GM19025 (cell line): ENCODE measurements around the gene ATXN7.

Experiments
- ATAC-seq: cut with Tn5 transposase; IDR thresholded peaks from one replicate; pipeline ENCODE4 v1.9.1; 2021; ENCODE audit warnings: mild to moderate bottlenecking, low read depth, moderate library complexity; ENCODE audit not compliant: unreplicated experiment

Gene ATXN7

GRCh38 chr3:63863150-63864007 is at the start of gene ATXN7, which contains the start of gene THOC7:
Gene ATXN7, plus strand, starts transcription at chr3:63863867. Its CDS starts 48,732 bp downstream, at chr3:63912599.
Gene THOC7, minus strand, starts transcription at chr3:63863805. Its CDS starts 15 bp downstream, at chr3:63863790.
- peak; percentile 67 for ATAC-seq

GRCh38 chr3:63814237-63814636 is 49.4 kb upstream of the ATXN7 start:
- no peak for ATAC-seq

DNA sequence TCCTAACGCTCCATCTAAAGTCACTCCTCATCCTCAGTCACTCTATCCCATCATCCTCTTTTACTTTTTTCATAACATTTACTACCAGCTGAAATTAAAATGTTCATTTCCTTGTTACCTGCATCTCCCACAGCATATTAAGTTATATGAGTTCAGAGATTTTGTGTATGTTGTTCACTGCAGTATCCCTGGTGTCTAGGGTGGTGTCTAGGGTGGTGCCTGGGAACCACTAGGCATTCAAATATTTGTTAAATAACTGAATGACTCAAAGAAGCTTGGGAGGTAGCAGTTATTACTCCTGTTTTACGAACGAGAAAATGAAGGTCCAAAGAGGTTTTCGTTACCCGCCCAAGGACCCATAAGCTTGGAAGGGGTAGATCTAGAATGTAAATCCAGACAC is 46.4 kb upstream of the ATXN7 start:
- no peak for ATAC-seq

GRCh38 chr3:63818282-63819150 is 45.2 kb upstream of the ATXN7 start:
- ATAC-seq: no peak

DNA sequence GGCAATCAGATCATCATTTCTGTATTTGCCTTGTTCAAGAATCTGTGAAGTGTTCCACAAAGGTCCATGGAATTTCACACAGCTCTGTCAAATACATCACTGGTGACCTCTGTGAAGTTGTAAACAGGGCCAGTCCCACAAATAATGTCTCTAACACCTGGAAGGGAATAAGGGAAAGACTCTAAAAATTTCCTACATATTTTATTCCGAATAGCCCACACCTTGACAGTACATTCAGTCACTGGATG is 44.6 kb upstream of the ATXN7 start, which contains the start of gene C3orf49:
C3orf49 (plus strand) TSS at position 149 of the 248 bp plus-strand sequence. CDS start 173 bp downstream, outside the sequence.
- ATAC-seq: no peak

DNA sequence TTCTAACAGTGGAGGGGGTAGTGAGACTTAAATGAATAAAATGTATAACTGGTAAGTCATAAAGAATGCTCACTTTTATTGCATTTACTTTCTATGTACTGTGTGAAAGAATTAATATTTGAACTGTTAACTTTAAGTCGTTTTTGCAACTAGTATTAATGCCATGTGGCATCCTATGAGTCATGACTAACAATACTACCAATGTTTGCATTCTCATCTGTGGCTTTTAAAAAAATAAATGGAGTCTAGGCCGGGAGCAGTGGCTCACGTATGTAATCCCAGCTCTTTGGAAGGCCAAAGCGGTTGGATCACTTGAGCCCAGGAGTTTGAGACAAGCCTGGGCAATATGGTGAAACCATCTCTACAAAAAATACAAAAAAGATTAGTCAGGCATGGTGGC is 39.4 kb upstream of the ATXN7 start:
- no peak for ATAC-seq

DNA sequence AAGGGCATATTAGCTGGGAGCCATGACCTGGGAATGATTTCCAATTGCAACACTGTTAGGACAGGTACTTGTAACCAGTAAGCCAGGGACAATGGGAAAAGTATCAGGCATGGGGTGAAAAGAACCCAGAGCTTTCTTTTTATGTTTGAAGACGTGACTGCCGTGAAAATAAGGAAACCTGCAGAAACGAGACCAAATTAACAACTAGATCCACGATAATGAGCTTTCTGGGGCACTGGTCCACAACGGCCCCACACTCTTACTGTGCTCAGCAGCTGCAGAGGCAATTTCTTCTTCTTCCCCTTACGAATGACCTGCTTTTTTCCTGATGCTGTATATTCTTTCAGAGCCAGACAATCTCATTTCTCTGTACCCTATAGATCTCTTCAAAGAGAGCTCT is 33.1 kb upstream of the ATXN7 start:
- ATAC-seq: no peak

DNA sequence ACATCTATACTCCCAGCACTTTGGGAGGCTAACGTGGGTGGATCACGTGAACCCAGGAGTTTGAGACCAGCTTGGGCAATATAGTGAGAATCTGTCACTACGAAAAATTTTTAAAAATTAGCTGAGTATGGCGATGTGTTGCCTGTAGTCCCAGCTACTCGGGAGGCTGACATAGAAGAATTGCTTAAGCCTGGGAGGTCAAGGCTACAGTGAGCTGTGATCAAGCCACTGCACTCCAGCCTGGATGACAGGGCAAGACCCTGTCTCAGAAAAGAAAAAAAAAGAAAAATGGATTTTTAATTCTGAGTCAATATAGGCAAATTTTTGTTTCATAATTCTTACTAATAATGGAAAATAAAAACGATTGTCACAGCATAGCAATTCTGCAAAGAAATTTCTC is 31.3 kb upstream of the ATXN7 start:
- ATAC-seq: no peak

- no peak for ATAC-seq
Measured at GRCh38 chr3:63841704-63842103, 22.0 kb upstream of the ATXN7 start.

DNA sequence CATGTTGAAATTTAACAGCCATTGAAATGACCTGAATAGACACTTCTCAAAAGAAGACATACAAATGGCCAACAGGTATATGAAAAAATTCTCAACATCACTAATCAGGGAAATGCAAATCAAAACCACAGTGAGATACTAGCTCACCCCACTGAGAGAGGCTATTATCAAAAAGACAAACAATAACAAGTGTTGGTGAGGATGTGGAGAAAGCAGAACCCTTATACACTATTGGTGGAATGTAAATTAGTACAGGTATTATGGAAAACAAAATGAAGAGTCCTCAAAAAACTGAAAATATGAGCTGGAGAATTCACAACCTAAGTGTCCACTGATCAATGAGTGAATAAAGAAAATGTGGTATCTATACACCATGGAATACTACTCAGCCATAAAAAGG is 21.5 kb upstream of the ATXN7 start:
- no peak for ATAC-seq

- ATAC-seq: no peak
Measured at GRCh38 chr3:63845215-63845614, 18.5 kb upstream of the ATXN7 start.

GRCh38 chr3:63847718-63848450 is 15.8 kb upstream of the ATXN7 start:
- ATAC-seq: no peak

DNA sequence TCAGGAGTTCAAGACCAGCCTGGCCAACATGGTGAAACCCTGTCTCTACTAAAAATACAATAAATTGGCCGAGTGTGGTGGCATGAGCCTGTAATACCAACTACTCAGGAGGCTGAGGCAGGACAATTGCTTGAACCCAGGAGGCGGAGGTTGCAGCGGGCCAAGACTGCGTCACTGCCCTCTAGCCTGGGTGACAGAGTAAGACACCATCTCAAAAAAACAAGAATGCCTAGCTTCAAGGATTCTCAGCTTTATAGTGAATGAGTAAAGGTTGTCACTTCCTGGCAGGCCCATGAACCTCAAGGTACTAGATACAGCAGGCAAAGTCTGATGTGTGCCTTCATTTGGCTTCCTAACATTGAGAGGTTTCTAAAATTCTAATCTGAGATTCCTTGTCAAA is 14.5 kb upstream of the ATXN7 start:
- no peak for ATAC-seq

DNA sequence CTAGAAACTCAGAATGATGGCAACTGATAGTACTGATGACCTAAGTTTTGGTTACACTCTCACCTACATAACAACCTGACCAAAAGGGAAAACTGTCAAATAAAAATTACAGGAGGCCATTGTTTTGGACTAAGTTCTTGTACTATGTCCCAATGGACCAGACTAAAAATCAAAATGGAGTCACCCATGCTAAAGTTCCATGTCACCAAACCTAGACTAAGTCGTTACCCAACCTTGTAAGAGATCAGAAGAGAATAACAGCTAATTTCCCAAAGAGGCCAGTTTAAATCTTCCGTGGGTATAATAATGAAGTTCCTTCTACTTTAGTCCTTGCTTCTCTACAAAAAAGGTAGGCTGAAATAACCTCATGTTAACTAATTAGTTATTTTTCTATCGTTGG is 12.4 kb upstream of the ATXN7 start:
- ATAC-seq: no peak

DNA sequence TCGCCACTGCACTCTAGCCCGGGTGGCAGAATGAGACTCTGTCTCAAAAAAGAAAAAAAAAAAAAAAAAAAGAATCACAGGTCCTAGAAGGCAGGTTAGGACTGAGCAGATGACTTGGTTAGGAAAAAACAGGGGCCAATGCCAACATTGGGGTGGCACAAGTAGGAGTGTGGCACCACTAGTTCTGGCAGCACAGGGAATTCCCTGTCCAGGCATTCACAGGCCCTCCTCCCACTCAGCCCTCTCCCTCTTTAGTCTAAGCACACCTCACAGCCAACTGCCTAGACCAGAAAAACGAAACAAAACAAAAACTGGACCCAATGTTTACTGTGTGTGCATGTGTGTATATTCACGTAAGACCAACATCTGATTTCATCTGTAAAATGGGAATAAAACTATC is 10.6 kb upstream of the ATXN7 start:
- ATAC-seq: no peak

- ATAC-seq: no peak
Measured at GRCh38 chr3:63855333-63855940, 8.2 kb upstream of the ATXN7 start.

- no peak for ATAC-seq
Measured at GRCh38 chr3:63857311-63857710, 6.4 kb upstream of the ATXN7 start.

DNA sequence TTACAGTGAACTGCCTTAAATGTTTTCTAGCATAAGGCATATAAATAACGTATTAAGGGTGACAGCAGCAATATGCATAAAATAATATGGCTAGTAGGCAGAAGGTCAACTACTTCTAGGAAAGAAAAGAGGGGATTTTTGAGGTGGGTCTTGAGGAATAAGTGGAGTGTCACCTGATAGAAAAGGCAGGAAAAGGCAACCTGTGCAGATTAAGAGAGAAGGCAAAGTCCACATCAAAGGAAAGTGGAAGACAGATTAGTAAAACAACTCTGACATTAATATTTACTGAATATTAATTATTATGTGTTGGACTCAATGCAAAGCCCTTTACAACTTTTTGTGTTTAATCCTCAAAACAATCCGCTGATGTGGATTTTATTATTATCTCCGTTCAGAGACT is 2.9 kb upstream of the ATXN7 start:
- no peak for ATAC-seq

GRCh38 chr3:63861306-63861705 is 2.4 kb upstream of the ATXN7 start:
- ATAC-seq: no peak

DNA sequence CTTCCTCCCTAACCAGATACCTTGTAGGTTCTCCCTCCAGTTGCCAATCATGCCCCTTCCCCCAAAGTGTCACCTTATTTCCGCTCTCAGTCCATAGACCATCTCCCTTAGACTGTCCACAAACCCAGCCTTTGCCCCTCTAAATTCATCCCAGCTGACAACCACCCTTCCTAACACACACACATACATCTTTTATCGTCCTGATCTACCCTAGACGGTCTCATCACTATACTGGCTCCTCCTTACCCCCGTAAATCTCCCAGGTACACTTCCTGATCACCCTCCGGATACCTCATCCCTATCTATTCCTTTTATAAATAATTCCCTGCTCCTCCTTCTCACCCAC is 890 bp upstream of the ATXN7 start:
- peak; percentile 3 for ATAC-seq
